ENCODE results near the gene ELL2. TPM values are rescaled to one million over a fixed set of nuclear protein-coding genes. Genes with fewer than 3 reads are reported as not detected.

ELL2 gene
- polyA plus RNA-seq, 1 of the 3 experiments (the other 2 are of a cell fraction): 18.4 TPM

DNA sequence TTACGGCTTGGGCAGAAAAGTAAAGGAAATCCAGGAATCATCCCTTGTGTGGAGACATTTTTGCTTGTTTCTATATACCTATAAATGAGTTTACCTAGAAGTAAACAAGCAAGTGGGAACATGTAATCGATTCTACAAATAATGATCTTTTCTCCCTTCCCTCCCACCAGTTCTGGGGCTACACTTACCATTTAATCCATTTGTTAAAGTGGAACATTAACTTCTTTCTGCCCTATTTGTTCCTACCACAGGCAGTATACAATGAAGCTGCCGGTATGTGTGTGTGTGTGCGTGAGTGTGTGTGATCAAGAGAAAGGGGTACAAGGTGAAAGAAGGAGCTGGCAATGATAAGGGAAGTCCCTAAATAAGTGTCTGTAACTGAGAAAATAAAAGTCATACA is 26.4 kb upstream of the ELL2 start:
- Histone ChIP-seq H3K4me3 (ENCODE audit: low read depth in 2 of 2, low read length in 1 of 2) (no peak overlapping the region), H3K79me2 (ENCODE audit: insufficient read depth) (no peaks in the 10 kb centered on the region), H2AFZ (ENCODE audit: low read depth) (no peak overlapping the region), H3K4me2 (no peak overlapping the region), H4K20me1 (ENCODE audit: insufficient read depth) (no peaks in the 10 kb centered on the region), H3F3A (replicated peaks; ENCODE audit: insufficient read depth) (no peaks in the 10 kb centered on the region), H3K4me1 (ENCODE audit: control insufficient read depth in 1 of 2, insufficient read depth in 2 of 2, low read depth in 1 of 2, low read length in 1 of 2) (no peaks in the 10 kb centered on the region; a peak in 1 of 4 replicates), H3K9me3 (no peaks in the 10 kb centered on the region), H3K27me3 (ENCODE audit: insufficient read depth) (no peaks in the 10 kb centered on the region), H3K9me2 (no peaks in the 10 kb centered on the region), H3K27ac (ENCODE audit: low read depth in 2 of 2, low read length in 1 of 2) (no peak overlapping the region), H3K36me3 (replicated peaks in 1 of 2; ENCODE audit: control insufficient read depth in 1 of 2, insufficient read depth in 2 of 2, low read length in 1 of 2) (no peaks in the 10 kb centered on the region), H3K9ac (no peak overlapping the region)
- POLR2A ChIA-PET: no interaction called here
- TF ChIP-seq TEAD4 (IDR thresholded peaks at IDR 0.05; ENCODE audit: borderline replicate concordance, insufficient read depth) (no peak), MEF2A (IDR thresholded peaks at IDR 0.05; ENCODE audit: borderline replicate concordance, low read depth) (no peak), SIN3A (IDR thresholded peaks at IDR 0.05; ENCODE audit: borderline replicate concordance, low read depth, low read length) (no peak), NFIC (IDR thresholded peaks at IDR 0.05; ENCODE audit: borderline replicate concordance) (no peak), FOXJ3 (CRISPR knock-in tag; IDR thresholded peaks at IDR 0.05) (no peak), ELF1 (IDR thresholded peaks at IDR 0.05) (no peak), TAF1 (IDR thresholded peaks at IDR 0.05; ENCODE audit: borderline replicate concordance, low read depth, low read length) (no peak), CHD2 (IDR thresholded peaks at IDR 0.05; ENCODE audit: low read length, partially characterized antibody) (no peak)
- DNase-seq: no peak
- WGBS (ENCODE audit: low lambda C conversion rate): 90% methylated on average over 4 of the region's 4 CpGs
- CTCF ChIA-PET: no interaction called here

GRCh38 chr5:95986937-95987520 is 25.4 kb upstream of the ELL2 start:
- H4K20me1 ChIP-seq (ENCODE audit: insufficient read depth): no peaks in the 10 kb centered on the region
- WGBS (ENCODE audit: low lambda C conversion rate): 99% methylated on average over 5 of the region's 5 CpGs
- no peak overlapping the region for H3K27ac ChIP-seq (ENCODE audit: low read depth in 2 of 2, low read length in 1 of 2)
- no peaks in the 10 kb centered on the region for H3F3A ChIP-seq (replicated peaks; ENCODE audit: insufficient read depth)
- POLR2A ChIA-PET: no interaction called here
- DNase-seq: no peak
- TF ChIP-seq FOXM1 (IDR thresholded peaks at IDR 0.05; ENCODE audit: low read depth) (no peak), NRF1 (IDR thresholded peaks at IDR 0.05; ENCODE audit: low read depth, low read length) (no peak)
- no peaks in the 10 kb centered on the region for H3K9me3 ChIP-seq
- H3K9ac ChIP-seq: no peak overlapping the region
- H3K79me2 ChIP-seq (ENCODE audit: insufficient read depth): no peaks in the 10 kb centered on the region
- H3K4me3 ChIP-seq (ENCODE audit: low read depth in 2 of 2, low read length in 1 of 2): no peak overlapping the region
- H3K36me3 ChIP-seq (replicated peaks in 1 of 2; ENCODE audit: control insufficient read depth in 1 of 2, insufficient read depth in 2 of 2, low read length in 1 of 2): no peaks in the 10 kb centered on the region
- CTCF ChIA-PET: interaction anchor here (1.9 kb wide), 1 partner anchor 26 kb away, joined by 5 read pairs; the partner anchor contains the start of gene ELL2
- no peaks in the 10 kb centered on the region for H3K9me2 ChIP-seq
- no peaks in the 10 kb centered on the region; a peak in 1 of 4 replicates for H3K4me1 ChIP-seq (ENCODE audit: control insufficient read depth in 1 of 2, insufficient read depth in 2 of 2, low read depth in 1 of 2, low read length in 1 of 2)
- H3K4me2 ChIP-seq: no peak overlapping the region
- H3K27me3 ChIP-seq (ENCODE audit: insufficient read depth): no peaks in the 10 kb centered on the region
- no peak overlapping the region for H2AFZ ChIP-seq (ENCODE audit: low read depth)

- H3K4me2 ChIP-seq: no peak overlapping the region
- H3K4me3 ChIP-seq (ENCODE audit: low read depth in 2 of 2, low read length in 1 of 2): no peak overlapping the region
- no peaks in the 10 kb centered on the region for H4K20me1 ChIP-seq (ENCODE audit: insufficient read depth)
- no peaks in the 10 kb centered on the region; a peak in 1 of 4 replicates for H3K4me1 ChIP-seq (ENCODE audit: control insufficient read depth in 1 of 2, insufficient read depth in 2 of 2, low read depth in 1 of 2, low read length in 1 of 2)
- ChIA-PET POLR2A (no interaction called here), CTCF (interaction anchor here (1.6 to 1.9 kb wide), 2 partner anchors 14 to 25 kb away, joined by 4 to 5 read pairs; partner anchors contain the start of gene ELL2)
- no peak overlapping the region for H3K9ac ChIP-seq
- H3K27ac ChIP-seq (ENCODE audit: low read depth in 2 of 2, low read length in 1 of 2): peak overlapping the region in 1 of 2 experiments; percentile 43; a peak in 1 of 4 replicates
- H3F3A ChIP-seq (replicated peaks; ENCODE audit: insufficient read depth): no peaks in the 10 kb centered on the region
- H3K27me3 ChIP-seq (ENCODE audit: insufficient read depth): no peaks in the 10 kb centered on the region
- TF ChIP-seq, protein P1, sequence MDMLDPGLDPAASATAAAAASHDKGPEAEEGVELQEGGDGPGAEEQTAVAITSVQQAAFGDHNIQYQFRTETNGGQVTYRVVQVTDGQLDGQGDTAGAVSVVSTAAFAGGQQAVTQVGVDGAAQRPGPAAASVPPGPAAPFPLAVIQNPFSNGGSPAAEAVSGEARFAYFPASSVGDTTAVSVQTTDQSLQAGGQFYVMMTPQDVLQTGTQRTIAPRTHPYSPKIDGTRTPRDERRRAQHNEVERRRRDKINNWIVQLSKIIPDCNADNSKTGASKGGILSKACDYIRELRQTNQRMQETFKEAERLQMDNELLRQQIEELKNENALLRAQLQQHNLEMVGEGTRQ (IDR thresholded peaks at IDR 0.05; ENCODE audit: borderline replicate concordance, low read depth, low read length): no peak
- TF ChIP-seq RCOR1 (IDR thresholded peaks at IDR 0.05; ENCODE audit: low read length) (no peak), TEAD4 (IDR thresholded peaks at IDR 0.05; ENCODE audit: borderline replicate concordance, insufficient read depth) (no peak), EP300 (IDR thresholded peaks at IDR 0.05; ENCODE audit: borderline replicate concordance in 1 of 2, low read depth in 1 of 2, low read length in 1 of 2) (no peak), YY1 (IDR thresholded peaks at IDR 0.05; ENCODE audit: low read depth) (no peak), GATA2 (CRISPR knock-in tag; IDR thresholded peaks at IDR 0.05) (no peak), REST (IDR thresholded peaks at IDR 0.05; ENCODE audit: low read depth, low read length) (no peak), RXRA (IDR thresholded peaks at IDR 0.05; ENCODE audit: borderline replicate concordance, low read depth) (no peak), RAD21 (IDR thresholded peaks at IDR 0.05; ENCODE audit: low read length) (no peak), RFX5 (IDR thresholded peaks at IDR 0.05; ENCODE audit: low read length) (no peak)
- no peaks in the 10 kb centered on the region for H3K9me2 ChIP-seq
- peak overlapping the region; percentile 31; the same call in 1 of the 2 replicates for H2AFZ ChIP-seq (ENCODE audit: low read depth)
- H3K79me2 ChIP-seq (ENCODE audit: insufficient read depth): no peaks in the 10 kb centered on the region
- no peaks in the 10 kb centered on the region for H3K9me3 ChIP-seq
- 92% methylated on average over 2 of the region's 2 CpGs for WGBS (ENCODE audit: low lambda C conversion rate)
- DNase-seq: no peak
- H3K36me3 ChIP-seq (replicated peaks in 1 of 2; ENCODE audit: control insufficient read depth in 1 of 2, insufficient read depth in 2 of 2, low read length in 1 of 2): no peaks in the 10 kb centered on the region
Observed at GRCh38 chr5:95986001-95986400, 24.4 kb upstream of the ELL2 start.

Data from SK-N-SH (cell line).